ENCODE results near the gene PXDN. TPM values are rescaled to one million over a fixed set of nuclear protein-coding genes. Genes with fewer than 3 reads are reported as not detected.

The PXDN gene
- total RNA-seq, 1 experiment from 2014 or later = 146 TPM

DNA sequence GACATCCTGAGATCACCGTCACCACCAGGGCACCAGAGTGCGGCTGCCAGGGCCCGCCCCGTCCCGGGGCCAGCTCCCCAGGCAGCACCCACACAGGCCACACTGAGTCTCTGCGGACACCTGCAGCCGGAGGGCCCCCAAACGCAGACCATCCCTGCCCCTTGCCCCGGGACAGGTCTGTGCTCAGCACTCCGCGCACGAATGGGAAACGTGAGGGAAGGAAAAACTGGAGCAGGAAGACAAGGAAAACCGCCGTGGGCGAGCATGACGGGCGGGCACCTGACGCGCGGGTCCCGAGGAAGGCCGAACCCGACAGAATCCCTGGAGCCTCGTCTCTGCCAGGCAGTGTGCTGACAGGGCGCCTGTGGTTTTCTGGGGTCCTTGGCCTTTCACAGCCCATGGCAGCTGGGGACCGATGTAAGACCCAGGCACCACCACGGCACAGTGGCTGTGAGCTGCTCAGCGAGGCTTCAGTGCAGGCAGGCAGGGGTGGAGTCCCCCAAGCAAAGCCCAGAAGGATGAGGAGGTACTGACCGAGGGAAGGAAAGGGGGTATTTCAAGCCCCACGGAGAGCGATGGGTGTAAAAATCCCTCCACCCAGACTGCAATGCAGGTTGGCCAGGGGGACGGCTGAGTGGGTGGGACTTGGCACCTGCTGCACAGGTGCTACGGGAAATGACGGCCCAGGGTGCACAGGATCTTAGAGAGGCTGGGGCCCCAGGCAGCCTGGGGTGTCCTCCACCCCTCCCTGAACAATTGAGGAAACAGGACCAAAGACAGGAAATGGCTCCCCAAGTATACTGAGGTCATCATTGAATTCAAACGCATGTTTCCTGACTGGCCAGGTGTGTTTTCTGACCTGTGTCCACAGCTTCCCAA, 59.0 kb downstream of the PXDN start (continued):
- TF ChIP-seq, protein P1, sequence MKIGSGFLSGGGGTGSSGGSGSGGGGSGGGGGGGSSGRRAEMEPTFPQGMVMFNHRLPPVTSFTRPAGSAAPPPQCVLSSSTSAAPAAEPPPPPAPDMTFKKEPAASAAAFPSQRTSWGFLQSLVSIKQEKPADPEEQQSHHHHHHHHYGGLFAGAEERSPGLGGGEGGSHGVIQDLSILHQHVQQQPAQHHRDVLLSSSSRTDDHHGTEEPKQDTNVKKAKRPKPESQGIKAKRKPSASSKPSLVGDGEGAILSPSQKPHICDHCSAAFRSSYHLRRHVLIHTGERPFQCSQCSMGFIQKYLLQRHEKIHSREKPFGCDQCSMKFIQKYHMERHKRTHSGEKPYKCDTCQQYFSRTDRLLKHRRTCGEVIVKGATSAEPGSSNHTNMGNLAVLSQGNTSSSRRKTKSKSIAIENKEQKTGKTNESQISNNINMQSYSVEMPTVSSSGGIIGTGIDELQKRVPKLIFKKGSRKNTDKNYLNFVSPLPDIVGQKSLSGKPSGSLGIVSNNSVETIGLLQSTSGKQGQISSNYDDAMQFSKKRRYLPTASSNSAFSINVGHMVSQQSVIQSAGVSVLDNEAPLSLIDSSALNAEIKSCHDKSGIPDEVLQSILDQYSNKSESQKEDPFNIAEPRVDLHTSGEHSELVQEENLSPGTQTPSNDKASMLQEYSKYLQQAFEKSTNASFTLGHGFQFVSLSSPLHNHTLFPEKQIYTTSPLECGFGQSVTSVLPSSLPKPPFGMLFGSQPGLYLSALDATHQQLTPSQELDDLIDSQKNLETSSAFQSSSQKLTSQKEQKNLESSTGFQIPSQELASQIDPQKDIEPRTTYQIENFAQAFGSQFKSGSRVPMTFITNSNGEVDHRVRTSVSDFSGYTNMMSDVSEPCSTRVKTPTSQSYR (CRISPR knock-in tag; IDR thresholded peaks at IDR 0.05) = no peak
- TF ChIP-seq, protein P2, sequence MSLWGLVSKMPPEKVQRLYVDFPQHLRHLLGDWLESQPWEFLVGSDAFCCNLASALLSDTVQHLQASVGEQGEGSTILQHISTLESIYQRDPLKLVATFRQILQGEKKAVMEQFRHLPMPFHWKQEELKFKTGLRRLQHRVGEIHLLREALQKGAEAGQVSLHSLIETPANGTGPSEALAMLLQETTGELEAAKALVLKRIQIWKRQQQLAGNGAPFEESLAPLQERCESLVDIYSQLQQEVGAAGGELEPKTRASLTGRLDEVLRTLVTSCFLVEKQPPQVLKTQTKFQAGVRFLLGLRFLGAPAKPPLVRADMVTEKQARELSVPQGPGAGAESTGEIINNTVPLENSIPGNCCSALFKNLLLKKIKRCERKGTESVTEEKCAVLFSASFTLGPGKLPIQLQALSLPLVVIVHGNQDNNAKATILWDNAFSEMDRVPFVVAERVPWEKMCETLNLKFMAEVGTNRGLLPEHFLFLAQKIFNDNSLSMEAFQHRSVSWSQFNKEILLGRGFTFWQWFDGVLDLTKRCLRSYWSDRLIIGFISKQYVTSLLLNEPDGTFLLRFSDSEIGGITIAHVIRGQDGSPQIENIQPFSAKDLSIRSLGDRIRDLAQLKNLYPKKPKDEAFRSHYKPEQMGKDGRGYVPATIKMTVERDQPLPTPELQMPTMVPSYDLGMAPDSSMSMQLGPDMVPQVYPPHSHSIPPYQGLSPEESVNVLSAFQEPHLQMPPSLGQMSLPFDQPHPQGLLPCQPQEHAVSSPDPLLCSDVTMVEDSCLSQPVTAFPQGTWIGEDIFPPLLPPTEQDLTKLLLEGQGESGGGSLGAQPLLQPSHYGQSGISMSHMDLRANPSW (CRISPR knock-in tag; conservative IDR thresholded peaks at IDR 0.05; ENCODE audit: low read depth) = no peak
- TF ChIP-seq, protein P3, sequence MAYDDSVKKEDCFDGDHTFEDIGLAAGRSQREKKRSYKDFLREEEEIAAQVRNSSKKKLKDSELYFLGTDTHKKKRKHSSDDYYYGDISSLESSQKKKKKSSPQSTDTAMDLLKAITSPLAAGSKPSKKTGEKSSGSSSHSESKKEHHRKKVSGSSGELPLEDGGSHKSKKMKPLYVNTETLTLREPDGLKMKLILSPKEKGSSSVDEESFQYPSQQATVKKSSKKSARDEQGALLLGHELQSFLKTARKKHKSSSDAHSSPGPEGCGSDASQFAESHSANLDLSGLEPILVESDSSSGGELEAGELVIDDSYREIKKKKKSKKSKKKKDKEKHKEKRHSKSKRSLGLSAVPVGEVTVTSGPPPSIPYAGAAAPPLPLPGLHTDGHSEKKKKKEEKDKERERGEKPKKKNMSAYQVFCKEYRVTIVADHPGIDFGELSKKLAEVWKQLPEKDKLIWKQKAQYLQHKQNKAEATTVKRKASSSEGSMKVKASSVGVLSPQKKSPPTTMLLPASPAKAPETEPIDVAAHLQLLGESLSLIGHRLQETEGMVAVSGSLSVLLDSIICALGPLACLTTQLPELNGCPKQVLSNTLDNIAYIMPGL (CRISPR knock-in tag; IDR thresholded peaks at IDR 0.05) = no peak
- no peak for TF ChIP-seq ZNF396 (CRISPR knock-in tag; IDR thresholded peaks at IDR 0.05; ENCODE audit: borderline replicate concordance)
- no peak for TF ChIP-seq GTF2I (CRISPR knock-in tag; conservative IDR thresholded peaks at IDR 0.05)
- no peak for TF ChIP-seq ETV6 (CRISPR knock-in tag; IDR thresholded peaks at IDR 0.05)

DNA sequence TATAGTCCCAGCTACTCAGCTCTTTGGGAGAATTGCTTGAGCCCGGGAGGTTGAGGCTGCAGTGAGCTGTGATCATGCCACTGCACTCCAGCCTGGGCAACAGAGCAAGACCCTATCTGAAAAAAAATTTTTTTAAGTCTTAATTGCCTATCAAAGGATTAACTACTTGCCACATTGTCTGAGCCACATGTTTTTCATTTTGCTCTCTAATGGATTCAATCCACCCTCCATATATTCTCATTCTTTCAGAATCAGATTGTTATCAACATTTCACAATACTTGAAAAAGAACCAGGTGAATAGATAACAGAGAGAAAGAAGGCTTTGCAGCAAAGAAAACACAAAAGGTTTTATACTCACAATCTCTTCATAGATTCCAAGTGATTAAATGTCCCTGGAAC, 61.0 kb downstream of the PXDN start:
- POLR2A ChIA-PET = interaction anchor here (0.7 kb wide), 1 partner anchor 9 kb away, joined by 4 read pairs; no protein-coding TSS in a partner anchor
- peaks cover 18% of the 10 kb centered on the region for H3K4me1 Mint-ChIP-seq
- H3K27ac Mint-ChIP-seq = no peak overlapping the region
- no peaks in the 10 kb centered on the region for H3K9me3 Mint-ChIP-seq
- H3K27me3 Mint-ChIP-seq (ENCODE audit: low read depth) = no peaks in the 10 kb centered on the region
- no peak for ATAC-seq
- H3K36me3 Mint-ChIP-seq = peaks cover 35% of the 10 kb centered on the region
- DNase-seq (ENCODE audit: low spot score) = no peak
- no peak overlapping the region for H3K4me3 Mint-ChIP-seq
- CTCF ChIA-PET = interaction anchor here (0.6 kb wide), 1 partner anchor 1771 kb away, joined by 3 read pairs; no protein-coding TSS in a partner anchor
- TF ChIP-seq OVOL2 (CRISPR knock-in tag; IDR thresholded peaks at IDR 0.05; ENCODE audit: borderline replicate concordance) (no peak), ZBTB21 (CRISPR knock-in tag; IDR thresholded peaks at IDR 0.05; ENCODE audit: borderline replicate concordance) (no peak), ZNF416 (CRISPR knock-in tag; IDR thresholded peaks at IDR 0.05) (no peak), ZNF232 (CRISPR knock-in tag; IDR thresholded peaks at IDR 0.05) (no peak), SP1 (CRISPR knock-in tag; conservative IDR thresholded peaks at IDR 0.05) (no peak), JUN (CRISPR knock-in tag; IDR thresholded peaks at IDR 0.05) (no peak), ZNF423 (CRISPR knock-in tag; IDR thresholded peaks at IDR 0.05) (no peak), ZNF138 (CRISPR knock-in tag; conservative IDR thresholded peaks at IDR 0.05) (no peak), GRHL2 (CRISPR knock-in tag; IDR thresholded peaks at IDR 0.05; ENCODE audit: insufficient replicate concordance, severe bottlenecking) (no peak), NFATC4 (CRISPR knock-in tag; IDR thresholded peaks at IDR 0.05) (no peak)
- TF ChIP-seq, protein P4, sequence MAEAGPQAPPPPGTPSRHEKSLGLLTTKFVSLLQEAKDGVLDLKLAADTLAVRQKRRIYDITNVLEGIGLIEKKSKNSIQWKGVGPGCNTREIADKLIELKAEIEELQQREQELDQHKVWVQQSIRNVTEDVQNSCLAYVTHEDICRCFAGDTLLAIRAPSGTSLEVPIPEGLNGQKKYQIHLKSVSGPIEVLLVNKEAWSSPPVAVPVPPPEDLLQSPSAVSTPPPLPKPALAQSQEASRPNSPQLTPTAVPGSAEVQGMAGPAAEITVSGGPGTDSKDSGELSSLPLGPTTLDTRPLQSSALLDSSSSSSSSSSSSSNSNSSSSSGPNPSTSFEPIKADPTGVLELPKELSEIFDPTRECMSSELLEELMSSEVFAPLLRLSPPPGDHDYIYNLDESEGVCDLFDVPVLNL (CRISPR knock-in tag; IDR thresholded peaks at IDR 0.05; ENCODE audit: borderline replicate concordance, low read depth) = no peak
